ENCODE data around the gene KCNH2.
A peak's percentile ranks its signal among the peaks of the same experiment; 100 is the strongest.

KCNH2 gene

GRCh38 chr7:150955519-150956394 is 22.4 kb downstream of the KCNH2 start (continued):
- no peak for TF ChIP-seq ZNF785 (tag by site-specific recombination; IDR thresholded peaks at IDR 0.05)
- no peak for TF ChIP-seq ZBTB11 (tag by site-specific recombination; conservative IDR thresholded peaks at IDR 0.05; ENCODE audit: low read depth)
- no peak for TF ChIP-seq ZNF837 (tag by site-specific recombination; IDR thresholded peaks at IDR 0.05)
- no peak for TF ChIP-seq ZNF366 (tag by site-specific recombination; conservative IDR thresholded peaks at IDR 0.05)
- no peak for TF ChIP-seq SETDB1 (IDR thresholded peaks at IDR 0.05; ENCODE audit: insufficient read length, low read length)
- no peak for TF ChIP-seq ZNF610 (tag by site-specific recombination; IDR thresholded peaks at IDR 0.05; ENCODE audit: borderline replicate concordance)
- TF ChIP-seq SP7 (tag by site-specific recombination; IDR thresholded peaks at IDR 0.05) = 0 out of 2 replicates have a peak, but pooled peaks have one; percentile 21
- TF ChIP-seq ZNF214 (tag by site-specific recombination; IDR thresholded peaks at IDR 0.05; ENCODE audit: borderline replicate concordance) = no peak
- TF ChIP-seq ZSCAN23 (tag by site-specific recombination; IDR thresholded peaks at IDR 0.05) = no peak
- no peak for TF ChIP-seq SP3 (tag by site-specific recombination; IDR thresholded peaks at IDR 0.05)
- TF ChIP-seq REPIN1 (tag by site-specific recombination; IDR thresholded peaks at IDR 0.05; ENCODE audit: low read depth) = no peak
- no peak for TF ChIP-seq PATZ1 (tag by site-specific recombination; IDR thresholded peaks at IDR 0.05)
- 0 out of 2 replicates have a peak, but pooled peaks have one; percentile 11 for TF ChIP-seq ZBTB17 (tag by site-specific recombination; IDR thresholded peaks at IDR 0.05)
- no peak for TF ChIP-seq ZSCAN16 (tag by site-specific recombination; IDR thresholded peaks at IDR 0.05)
- TF ChIP-seq KLF1 (tag by site-specific recombination; IDR thresholded peaks at IDR 0.05) = peak; percentile 20; the same call in 1 of the 2 replicates
- TF ChIP-seq ZNF513 (tag by site-specific recombination; IDR thresholded peaks at IDR 0.05) = no peak
- TF ChIP-seq KLF7 (tag by site-specific recombination; IDR thresholded peaks at IDR 0.05; ENCODE audit: borderline replicate concordance) = no peak
- peak; percentile 95 for TF ChIP-seq EGR2 (tag by site-specific recombination; IDR thresholded peaks at IDR 0.05; ENCODE audit: low read depth)
- no peak for TF ChIP-seq ZNF274 (IDR thresholded peaks at IDR 0.05; ENCODE audit: low read length)
- TF ChIP-seq ZNF274 (tag by site-specific recombination; IDR thresholded peaks at IDR 0.05; ENCODE audit: borderline replicate concordance) = no peak
- no peak for TF ChIP-seq ZNF26 (tag by site-specific recombination; IDR thresholded peaks at IDR 0.05)
- TF ChIP-seq ZNF112 (tag by site-specific recombination; IDR thresholded peaks at IDR 0.05) = no peak
- TF ChIP-seq TSHZ1 (tag by site-specific recombination; IDR thresholded peaks at IDR 0.05; ENCODE audit: borderline replicate concordance) = peak; percentile 17; the same call in 1 of the 2 replicates

Measured in HEK293 (cell line).